Stomach smooth muscle (tissue), 2 donors: ENCODE results near the gene NR5A2.
A peak's percentile ranks its signal among the peaks of the same experiment; 100 is the strongest.

Source experiments
- H3K27ac ChIP-seq: one replicate; pipeline ENCODE4 v1.7.0; 2013; ENCODE audit warnings: mild to moderate bottlenecking, low read length, inconsistent platforms
- H3K27me3 ChIP-seq, 2 donors: one replicate each; pipeline ENCODE4 v1.7.0; 2013; ENCODE audit warnings: low read length in 2 of 2; ENCODE audit not compliant: insufficient read depth in 2 of 2, control insufficient read depth in 1 of 2
- H3K36me3 ChIP-seq, 2 donors: one replicate each; pipeline ENCODE4 v1.7.0; 2013; ENCODE audit warnings: low read length in 2 of 2; ENCODE audit not compliant: control insufficient read depth in 2 of 2, insufficient read depth in 2 of 2
- H3K4me1 ChIP-seq: one replicate; pipeline ENCODE4 v1.7.0; 2013; ENCODE audit warnings: low read length; ENCODE audit not compliant: control insufficient read depth, insufficient read depth
- H3K4me3 ChIP-seq, 2 donors: one replicate each; pipeline ENCODE4 v1.7.0; 2013; ENCODE audit warnings: low read length in 2 of 2
- H3K9ac ChIP-seq, 2 donors: one replicate each; pipeline ENCODE4 v1.7.0; 2013; ENCODE audit warnings: low read length in 2 of 2, mild to moderate bottlenecking in 1 of 2
- H3K9me3 ChIP-seq, 2 donors: one replicate each; pipeline ENCODE4 v1.7.0; 2013; ENCODE audit warnings: low read length in 2 of 2; ENCODE audit not compliant: control insufficient read depth in 2 of 2
- donor health status: healthy.
- donor health status: Pancreatic carcinoma.

Gene NR5A2

GRCh38 chr1:200027264-200027823 lies at the start of gene NR5A2:
NR5A2 (plus strand) TSS chr1:200027710; CDS start chr1:200027848, 138 bp downstream.
- Histone ChIP-seq H3K27me3 (peaks cover 25 to 31% of the 10 kb centered on the region in 2 donors), H3K27ac (no peak within 1 kb of the TSS), H3K36me3 (no peaks in the 10 kb centered on the region), H3K9me3 (no peaks in the 10 kb centered on the region), H3K9ac (no peak within 1 kb of the TSS), H3K4me1 (peaks cover 6% of the 10 kb centered on the region), H3K4me3 (peak within 1 kb of the TSS in 1 of 2 donors; percentile 67)

- H3K27me3 ChIP-seq = no peaks in the 10 kb centered on the region
- H3K4me1 ChIP-seq = no peaks in the 10 kb centered on the region
- H3K36me3 ChIP-seq = no peaks in the 10 kb centered on the region
- no peak overlapping the region for H3K9ac ChIP-seq
- no peaks in the 10 kb centered on the region for H3K9me3 ChIP-seq
- no peak overlapping the region for H3K27ac ChIP-seq
- no peak overlapping the region for H3K4me3 ChIP-seq
Observed at GRCh38 chr1:199978408-199978940, 49.0 kb upstream of the NR5A2 start.

DNA sequence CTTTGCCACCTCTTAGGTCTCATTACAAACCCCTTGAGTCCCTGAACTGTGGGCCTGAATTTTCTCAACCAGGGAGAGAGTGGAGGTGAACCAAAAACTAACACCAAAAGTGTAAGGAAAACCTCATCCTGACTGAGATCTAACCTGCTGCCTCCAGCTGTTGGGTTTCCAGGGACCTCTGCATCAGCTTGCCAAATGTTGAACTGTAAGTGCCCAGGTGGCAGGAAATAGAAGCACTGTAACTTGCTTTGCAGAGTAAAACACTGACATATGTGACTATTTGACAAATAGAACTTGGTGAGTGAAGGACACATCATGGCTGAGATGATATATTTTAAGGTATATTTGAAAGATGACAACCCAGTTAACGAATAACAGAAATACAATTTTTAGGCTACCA lies 48.4 kb upstream of the NR5A2 start:
- no peaks in the 10 kb centered on the region for H3K27me3 ChIP-seq
- H3K9ac ChIP-seq = no peak overlapping the region
- H3K36me3 ChIP-seq = no peaks in the 10 kb centered on the region
- no peak overlapping the region for H3K27ac ChIP-seq
- H3K4me3 ChIP-seq = no peak overlapping the region
- H3K9me3 ChIP-seq = no peaks in the 10 kb centered on the region
- H3K4me1 ChIP-seq = no peaks in the 10 kb centered on the region

DNA sequence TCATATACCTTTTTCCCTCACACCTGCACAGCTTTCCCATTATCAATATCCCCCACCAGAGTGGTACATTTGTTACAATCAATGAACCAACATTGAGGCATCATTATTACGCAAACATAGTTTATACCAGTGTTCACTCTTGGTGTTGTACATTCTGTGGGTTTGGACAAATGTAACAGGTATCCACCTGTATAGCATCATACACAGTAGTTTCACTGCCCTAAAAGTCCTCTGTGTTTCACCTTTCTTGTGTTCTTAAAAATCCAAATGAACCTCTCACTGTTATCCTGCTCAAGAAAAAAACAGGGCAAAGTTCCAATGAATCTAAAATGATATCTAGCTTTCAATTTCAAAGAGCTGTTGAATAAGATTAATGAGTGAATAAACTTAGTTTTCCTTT lies 45.9 kb upstream of the NR5A2 start:
- Histone ChIP-seq H3K9ac (no peak overlapping the region), H3K9me3 (no peaks in the 10 kb centered on the region), H3K36me3 (no peaks in the 10 kb centered on the region), H3K27ac (no peak overlapping the region), H3K27me3 (no peaks in the 10 kb centered on the region), H3K4me1 (no peaks in the 10 kb centered on the region), H3K4me3 (no peak overlapping the region)

DNA sequence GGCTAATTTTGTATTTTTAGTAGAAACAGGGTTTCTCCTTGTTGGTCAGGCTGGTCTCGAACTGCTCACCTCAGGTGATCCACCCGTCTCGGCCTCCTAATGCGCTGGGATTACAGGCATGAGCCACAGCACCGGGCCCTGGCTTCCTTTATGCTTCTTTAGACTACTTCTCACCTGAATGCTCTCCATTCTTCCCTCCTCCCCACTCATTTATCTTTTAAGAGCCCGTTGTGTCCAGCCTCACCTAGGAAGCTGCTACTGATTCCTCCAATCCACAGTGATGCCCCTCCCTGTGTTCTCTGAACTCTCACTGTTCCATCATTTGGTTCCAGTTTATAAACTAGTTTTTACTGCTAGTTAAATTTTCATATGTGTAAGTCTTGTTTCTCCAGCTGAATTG lies 44.9 kb upstream of the NR5A2 start:
- Histone ChIP-seq H3K9me3 (no peaks in the 10 kb centered on the region), H3K4me1 (no peaks in the 10 kb centered on the region), H3K27me3 (no peaks in the 10 kb centered on the region), H3K27ac (no peak overlapping the region), H3K9ac (no peak overlapping the region), H3K4me3 (no peak overlapping the region), H3K36me3 (no peaks in the 10 kb centered on the region)

DNA sequence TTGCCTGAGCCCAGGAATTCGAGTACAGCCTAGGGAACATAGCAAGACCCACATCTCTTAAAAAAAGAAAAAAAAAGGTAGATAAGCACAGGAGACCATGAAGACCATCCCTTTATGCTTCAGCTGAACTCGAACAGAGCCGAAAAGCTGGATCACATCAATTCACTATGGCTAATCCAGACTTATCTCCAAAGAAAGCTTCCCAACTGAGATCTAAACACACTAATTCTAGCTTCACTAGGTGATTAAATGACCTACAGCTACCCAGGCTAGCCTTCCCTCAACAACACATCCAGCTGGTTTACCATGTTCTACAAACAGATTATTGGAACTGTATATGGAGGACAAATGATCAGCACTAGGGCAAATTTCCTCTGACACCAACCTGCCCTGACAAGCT lies 44.0 kb upstream of the NR5A2 start:
- Histone ChIP-seq H3K9me3 (no peaks in the 10 kb centered on the region), H3K36me3 (no peaks in the 10 kb centered on the region), H3K4me1 (no peaks in the 10 kb centered on the region), H3K4me3 (no peak overlapping the region), H3K9ac (no peak overlapping the region), H3K27ac (no peak overlapping the region), H3K27me3 (no peaks in the 10 kb centered on the region)

DNA sequence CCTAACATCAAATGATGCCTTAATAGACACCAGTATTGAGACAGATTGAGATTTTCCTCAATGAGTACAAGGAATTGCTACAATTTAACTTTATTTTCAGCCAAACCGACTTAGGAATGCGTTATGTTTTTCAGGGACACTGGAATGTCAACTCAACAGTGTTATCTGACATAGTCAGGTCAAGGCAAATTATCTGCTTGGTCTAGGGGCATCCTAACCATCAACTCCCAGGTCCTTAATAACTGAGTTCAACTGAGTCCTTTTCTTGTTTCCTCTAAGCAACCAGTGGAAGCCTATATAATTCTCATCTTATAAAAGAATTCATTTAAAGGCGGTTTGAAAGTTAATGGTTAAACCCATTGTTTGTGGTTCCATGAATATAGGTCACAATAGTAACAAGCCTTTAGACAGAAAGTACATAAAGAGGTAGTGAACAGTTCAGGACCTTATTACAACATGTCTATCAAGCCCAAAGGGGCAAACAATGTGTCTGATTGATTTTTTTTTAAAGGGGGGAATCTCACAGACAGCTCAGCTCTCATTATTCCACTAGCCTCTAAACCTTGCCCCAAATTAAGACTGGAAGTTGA lies 32.3 kb upstream of the NR5A2 start:
- no peak overlapping the region for H3K4me3 ChIP-seq
- no peak overlapping the region for H3K9ac ChIP-seq
- H3K27ac ChIP-seq = no peak overlapping the region
- no peaks in the 10 kb centered on the region for H3K9me3 ChIP-seq
- H3K36me3 ChIP-seq = no peaks in the 10 kb centered on the region
- H3K4me1 ChIP-seq = no peaks in the 10 kb centered on the region
- H3K27me3 ChIP-seq = no peaks in the 10 kb centered on the region

DNA sequence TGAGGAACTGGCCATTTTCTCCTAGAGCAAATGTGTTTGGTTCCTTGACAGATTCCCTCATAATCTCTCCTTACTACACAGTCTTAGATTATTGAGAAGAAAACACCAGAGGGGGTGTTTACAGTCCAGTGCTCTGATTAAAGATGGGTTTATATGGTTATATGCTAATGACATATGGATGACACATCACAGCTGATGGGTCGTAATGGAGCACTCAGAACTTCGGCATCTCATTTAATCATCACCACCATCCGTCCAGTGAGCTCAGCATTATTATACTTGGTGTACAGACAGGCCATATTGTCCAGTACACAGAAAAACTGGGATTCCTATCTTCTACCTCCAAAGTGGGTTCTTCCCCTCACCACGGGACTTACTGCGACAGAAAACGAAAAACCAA lies 22.3 kb upstream of the NR5A2 start:
- Histone ChIP-seq H3K9me3 (no peaks in the 10 kb centered on the region), H3K4me1 (no peaks in the 10 kb centered on the region), H3K9ac (no peak overlapping the region), H3K36me3 (no peaks in the 10 kb centered on the region), H3K4me3 (no peak overlapping the region), H3K27me3 (no peaks in the 10 kb centered on the region), H3K27ac (no peak overlapping the region)

GRCh38 chr1:200006711-200007110 lies 20.8 kb upstream of the NR5A2 start:
- Histone ChIP-seq H3K9ac (no peak overlapping the region), H3K27me3 (no peaks in the 10 kb centered on the region), H3K27ac (no peak overlapping the region), H3K4me3 (no peak overlapping the region), H3K9me3 (no peaks in the 10 kb centered on the region), H3K4me1 (no peaks in the 10 kb centered on the region), H3K36me3 (no peaks in the 10 kb centered on the region)

- no peaks in the 10 kb centered on the region for H3K9me3 ChIP-seq
- H3K27me3 ChIP-seq = no peaks in the 10 kb centered on the region
- no peaks in the 10 kb centered on the region for H3K4me1 ChIP-seq
- no peak overlapping the region for H3K27ac ChIP-seq
- H3K36me3 ChIP-seq = no peaks in the 10 kb centered on the region
- no peak overlapping the region for H3K4me3 ChIP-seq
- no peak overlapping the region for H3K9ac ChIP-seq
Observed at GRCh38 chr1:200015811-200016210, 11.7 kb upstream of the NR5A2 start.

DNA sequence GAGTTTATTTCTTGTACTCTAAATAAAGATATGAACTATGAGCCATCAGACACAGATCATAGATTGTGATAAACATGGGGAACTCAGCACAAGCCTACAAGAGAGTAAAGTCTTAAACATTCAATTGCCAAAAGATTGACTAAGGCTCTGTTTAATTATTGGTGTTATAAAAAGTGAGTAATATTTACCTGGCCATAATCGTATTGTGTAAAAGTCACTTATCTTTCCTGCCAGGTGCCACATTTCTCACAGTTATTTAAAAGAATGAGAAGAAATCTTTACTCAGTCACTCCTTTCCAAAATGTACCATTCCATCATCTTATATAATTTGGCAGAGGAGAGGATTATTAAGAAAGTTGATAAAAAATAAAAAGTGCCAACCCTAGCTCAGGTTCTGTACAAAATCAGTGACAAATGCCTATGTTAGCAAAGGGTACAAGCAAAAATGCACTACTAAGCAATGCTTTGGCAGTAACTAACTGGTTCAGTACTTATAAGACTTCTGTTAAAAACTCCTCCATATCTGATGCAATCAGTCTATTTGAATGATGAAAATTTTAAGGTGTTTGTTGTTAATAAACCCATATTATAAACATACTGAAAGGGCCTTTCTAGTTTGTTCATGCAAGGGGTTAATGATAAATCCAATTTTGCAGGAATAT lies 5.8 kb upstream of the NR5A2 start:
- no peaks in the 10 kb centered on the region for H3K4me1 ChIP-seq
- no peak overlapping the region for H3K9ac ChIP-seq
- H3K36me3 ChIP-seq = no peaks in the 10 kb centered on the region
- no peak overlapping the region for H3K4me3 ChIP-seq
- no peaks in the 10 kb centered on the region for H3K9me3 ChIP-seq
- no peaks in the 10 kb centered on the region for H3K27me3 ChIP-seq
- no peak overlapping the region for H3K27ac ChIP-seq
